Measurements from ENCODE around the gene RINL.
"Not testable (repeated sequence)": the region's sequence is repeated elsewhere in the genome, so short reads cannot be mapped to it uniquely, and the experiment has no call there.

RINL gene

DNA sequence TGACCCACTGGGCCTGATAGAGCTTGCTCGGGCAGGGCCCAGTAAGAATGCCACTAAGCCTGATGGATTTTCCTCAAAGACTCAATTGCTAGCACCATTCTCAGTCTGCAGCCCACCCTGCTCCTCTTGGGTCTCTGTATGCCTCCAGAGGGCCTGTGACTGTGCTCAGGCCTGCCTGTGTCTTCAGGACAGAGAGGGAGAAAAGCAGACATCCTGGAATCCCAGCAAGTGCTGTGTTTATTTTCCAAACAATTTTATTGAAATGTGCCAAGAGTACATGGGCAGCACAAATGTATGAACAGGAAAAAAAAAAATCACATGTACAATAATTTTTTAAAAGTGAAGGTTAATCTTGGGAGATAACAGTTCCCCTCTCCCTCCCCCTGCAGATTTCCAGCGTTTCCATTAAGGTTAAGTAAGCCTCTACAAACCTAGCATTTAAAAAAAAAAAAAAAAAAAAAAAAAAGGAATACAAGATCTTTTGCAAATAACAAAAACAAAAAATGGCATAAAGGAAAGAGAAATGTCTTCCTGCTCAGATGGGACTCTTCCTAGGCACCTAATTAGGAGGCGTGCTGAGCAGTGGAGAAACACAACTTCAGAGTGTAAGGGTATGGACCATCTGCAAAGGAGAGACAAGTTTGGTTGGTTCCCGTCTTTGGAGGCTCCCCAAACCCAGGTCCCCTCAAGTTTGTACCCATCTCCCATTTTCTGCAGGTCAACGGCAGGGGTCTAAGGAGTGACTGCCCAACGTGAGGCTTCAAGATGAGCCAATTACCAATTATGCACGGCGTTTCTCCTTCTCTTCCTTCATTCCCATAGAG lies 41.7 kb downstream of the RINL start:
- no peak overlapping the region for H3K4me3 ChIP-seq (ENCODE audit: low read length)
- no peak for DNase-seq (ENCODE audit: low read depth)
- TF ChIP-seq CTCF (IDR thresholded peaks at IDR 0.05; ENCODE audit: insufficient read depth, low read depth, low read length, missing control alignments) = no peak

DNA sequence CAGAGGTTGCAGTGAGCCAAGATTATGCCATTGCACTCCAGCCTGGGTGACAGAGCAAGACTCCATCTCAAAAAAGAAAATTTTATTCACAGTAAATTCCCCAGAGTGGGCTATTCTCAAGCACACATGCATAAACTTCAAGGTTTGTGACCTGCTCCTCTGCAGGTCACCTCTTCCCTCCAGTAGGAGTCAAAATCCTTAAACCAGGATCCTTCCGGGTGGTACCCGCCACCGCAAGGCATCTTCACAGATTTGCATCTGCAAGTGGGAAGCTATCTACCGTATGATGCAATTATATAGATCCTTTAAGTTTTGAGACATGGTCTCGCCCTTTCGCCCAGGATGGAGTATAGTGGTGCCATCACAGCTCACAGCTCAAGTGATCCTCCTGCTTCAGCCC lies 43.5 kb downstream of the RINL start:
- no peak for TF ChIP-seq CTCF (IDR thresholded peaks at IDR 0.05; ENCODE audit: insufficient read depth, low read depth, low read length, missing control alignments)
- no peak overlapping the region for H3K4me3 ChIP-seq (ENCODE audit: low read length)
- DNase-seq (ENCODE audit: low read depth) = no peak

DNA sequence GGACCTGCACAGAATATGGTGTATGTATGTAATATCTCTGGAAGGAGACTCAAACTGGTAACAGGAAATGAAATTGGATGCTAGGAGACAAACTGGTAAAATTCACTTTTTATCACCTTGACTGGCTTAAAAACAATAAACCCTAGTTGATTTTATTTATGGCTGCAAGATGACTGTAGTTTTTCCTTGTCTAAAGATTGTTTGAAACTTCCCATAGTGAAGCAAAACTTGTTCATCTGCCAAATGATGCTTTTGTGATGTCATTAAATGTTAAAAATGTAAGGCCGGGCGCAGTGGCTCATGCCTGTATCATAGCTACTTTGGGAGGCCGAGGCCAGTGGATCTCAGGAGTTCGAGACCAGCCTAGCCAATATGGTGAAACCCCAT lies 44.0 kb downstream of the RINL start:
- no peak for DNase-seq (ENCODE audit: low read depth)
- TF ChIP-seq CTCF (IDR thresholded peaks at IDR 0.05; ENCODE audit: insufficient read depth, low read depth, low read length, missing control alignments) = no peak
- no peak overlapping the region for H3K4me3 ChIP-seq (ENCODE audit: low read length)

DNA sequence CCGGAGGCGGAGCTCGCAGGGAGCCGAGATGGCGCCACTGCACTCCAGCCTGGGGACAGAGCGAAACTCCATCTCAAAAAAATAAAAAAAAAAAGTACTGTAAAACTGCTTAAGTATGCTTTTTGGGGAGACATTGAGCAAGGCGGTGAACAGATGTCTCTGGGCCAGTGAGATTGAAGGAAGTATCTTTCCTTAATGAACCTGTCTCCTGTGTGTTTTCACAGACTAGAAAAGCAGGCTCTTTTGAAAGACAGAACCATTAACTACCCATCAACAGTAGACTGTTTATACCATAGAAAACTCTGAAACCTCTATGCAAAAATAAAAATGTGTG lies 45.0 kb downstream of the RINL start:
- no peak for DNase-seq (ENCODE audit: low read depth)
- H3K4me3 ChIP-seq (ENCODE audit: low read length) = no peak overlapping the region
- TF ChIP-seq CTCF (IDR thresholded peaks at IDR 0.05; ENCODE audit: insufficient read depth, low read depth, low read length, missing control alignments) = no peak

DNA sequence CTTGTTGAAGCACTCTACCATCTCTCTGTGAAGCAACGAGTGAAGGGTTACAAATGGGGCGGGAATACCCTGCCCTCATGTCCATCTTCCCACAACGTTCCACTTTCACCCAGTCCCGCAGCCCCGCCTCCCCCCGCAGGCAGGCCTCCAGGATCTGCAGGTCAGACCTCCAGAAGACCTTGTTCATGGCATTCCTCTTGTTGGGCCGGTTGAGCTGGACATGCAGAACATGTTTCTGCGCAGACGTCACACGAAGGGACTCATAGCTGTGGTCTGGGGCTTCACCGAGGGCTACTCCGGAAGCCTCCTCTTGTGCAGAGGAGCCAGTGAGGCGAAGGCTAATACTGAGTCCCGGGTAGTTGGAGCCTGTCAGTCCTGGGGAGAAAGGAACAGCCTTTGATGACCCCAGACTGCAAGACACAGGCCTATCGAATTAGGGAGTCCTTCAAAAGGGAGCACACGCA lies 46.9 kb downstream of the RINL start:
- DNase-seq (ENCODE audit: low read depth) = peak; percentile 80
- no peak for TF ChIP-seq CTCF (IDR thresholded peaks at IDR 0.05; ENCODE audit: insufficient read depth, low read depth, low read length, missing control alignments)

GRCh38 chr19:38830039-38830733 lies 47.9 kb downstream of the RINL start:
- no peak for DNase-seq (ENCODE audit: low read depth)
- H3K4me3 ChIP-seq (ENCODE audit: low read length) = no peak overlapping the region
- TF ChIP-seq CTCF (IDR thresholded peaks at IDR 0.05; ENCODE audit: insufficient read depth, low read depth, low read length, missing control alignments) = no peak

More for the DNA sequence above, 46.9 kb downstream of the RINL start:
- H3K4me3 ChIP-seq (ENCODE audit: low read length) = peak overlapping the region; percentile 78

DNA sequence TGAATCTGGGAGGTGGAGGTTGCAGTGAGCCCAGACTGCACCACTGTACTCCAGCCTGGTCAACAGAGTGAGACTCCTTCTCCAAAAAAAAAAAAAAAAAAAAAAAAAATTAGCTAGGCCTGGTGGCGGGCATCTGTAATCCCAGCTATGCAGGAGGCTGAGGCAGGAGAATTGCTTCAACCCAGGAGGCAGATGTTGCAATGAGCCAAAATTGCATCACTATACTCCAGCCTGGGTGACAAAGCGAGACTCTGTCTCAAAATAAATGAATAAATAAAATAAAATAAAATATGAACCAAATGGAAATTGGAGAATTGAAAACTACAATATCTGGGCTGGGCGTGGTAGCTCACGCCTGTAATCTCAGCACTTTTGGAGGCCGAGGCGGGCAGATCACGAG lies 48.9 kb downstream of the RINL start:
- DNase-seq (ENCODE audit: low read depth) = peak; percentile 30
- H3K4me3 ChIP-seq (ENCODE audit: low read length) = not testable (repeated sequence)

Data from epithelial cell of esophagus (primary cell).